Neural cell (in vitro differentiated cells): Measurements from ENCODE around the gene DNAI4. TPM values are rescaled to one million over a fixed set of nuclear protein-coding genes. Genes with fewer than 3 reads are reported as not detected.

ENCODE experiments used
- H2AFZ ChIP-seq: fragments of 200-600, 300-800 bp; sonication (generic), shearing (Covaris generic); 2 replicates; pipeline ENCODE4 v1.6.0; 2014; ENCODE audit warnings: low read depth, mild to moderate bottlenecking, antibody characterized with exemption, low read length, moderate library complexity
- H3F3A ChIP-seq: fragments of 200-600 bp; shearing (Covaris generic); 2 replicates; pipeline ENCODE4 v1.6.1; 2016; ENCODE audit warnings: mild to moderate bottlenecking, moderate library complexity, mixed read lengths, antibody characterized with exemption, low read length; ENCODE audit not compliant: insufficient read depth, poor library complexity, severe bottlenecking
- H3K27ac ChIP-seq: fragments of 200-600, 300-800 bp; sonication (generic), shearing (Covaris generic); 2 replicates; pipeline ENCODE4 v1.5.1; 2014; ENCODE audit warnings: mild to moderate bottlenecking, low read length, moderate library complexity
- H3K27me3 ChIP-seq: fragments of 300-800, 200-600 bp; sonication (generic), shearing (Covaris generic); 2 replicates; pipeline ENCODE4 v1.6.0; 2014; ENCODE audit warnings: mild to moderate bottlenecking, low read depth, low read length, moderate library complexity; ENCODE audit not compliant: insufficient read depth
- H3K36me3 ChIP-seq: fragments of 300-800, 200-600 bp; sonication (generic), shearing (Covaris generic); 2 replicates; pipeline ENCODE4 v1.5.1; 2014; ENCODE audit warnings: mild to moderate bottlenecking, antibody characterized with exemption, low read length, moderate library complexity; ENCODE audit not compliant: insufficient read depth
- H3K4me2 ChIP-seq: fragments of 300-800, 200-600 bp; sonication (generic), shearing (Covaris generic); 2 replicates; pipeline ENCODE4 v1.6.0; 2014; ENCODE audit warnings: mild to moderate bottlenecking, low read length
- H3K4me3 ChIP-seq: fragments of 300-800, 200-600 bp; sonication (generic), shearing (Covaris generic); 2 replicates; pipeline ENCODE4 v1.5.1; 2014; ENCODE audit warnings: mild to moderate bottlenecking, low read length, moderate library complexity
- H3K79me2 ChIP-seq: fragments of 200-600 bp; shearing (Covaris generic); replicated peaks from 2 replicates; pipeline ENCODE4 v1.6.0; 2014; ENCODE audit warnings: mild to moderate bottlenecking, low read length, moderate library complexity; ENCODE audit not compliant: insufficient read depth
- H3K9ac ChIP-seq: fragments of 300-800, 200-600 bp; sonication (generic), shearing (Covaris generic); 2 replicates; pipeline ENCODE4 v1.6.1; 2016; ENCODE audit warnings: mild to moderate bottlenecking, low read length, mixed read lengths
- H3K9me2 ChIP-seq: fragments of 200-600 bp; shearing (Covaris generic); 2 replicates; pipeline ENCODE4 v1.6.1; 2016; ENCODE audit warnings: mild to moderate bottlenecking, low read length, mixed read lengths; ENCODE audit not compliant: insufficient read depth
- H3K9me3 ChIP-seq: fragments of 200-600, 300-800 bp; sonication (generic), shearing (Covaris generic); 2 replicates; pipeline ENCODE4 v1.6.1; 2016; ENCODE audit warnings: mild to moderate bottlenecking, mixed run types, low read length, moderate library complexity, mixed read lengths
- H4K20me1 ChIP-seq: fragments of 200-600 bp; shearing (Covaris generic); 2 replicates; pipeline ENCODE4 v1.6.1; 2016; ENCODE audit warnings: mild to moderate bottlenecking, mixed run types; ENCODE audit not compliant: insufficient read depth
- CTCF ChIP-seq: fragments of 450-650 bp; IDR thresholded peaks from 2 replicates; pipeline ENCODE4 v1.5.1; 2014; ENCODE audit warnings: antibody characterized with exemption, mild to moderate bottlenecking, moderate library complexity; ENCODE audit not compliant: poor library complexity, severe bottlenecking
- EP300 ChIP-seq: fragments of 450-650 bp; conservative IDR thresholded peaks from 2 replicates; pipeline ENCODE4 v1.6.1; 2014; ENCODE audit warnings: antibody characterized with exemption, mild to moderate bottlenecking, moderate library complexity; ENCODE audit not compliant: poor library complexity, severe bottlenecking
- EZH2 ChIP-seq: fragments of 200-600, 300-800 bp; shearing (Covaris generic), sonication (generic); IDR thresholded peaks from 2 replicates; pipeline ENCODE4 v1.6.1; 2014; ENCODE audit warnings: antibody characterized with exemption, low read length, borderline replicate concordance, mild to moderate bottlenecking; ENCODE audit not compliant: insufficient read depth, poor library complexity, severe bottlenecking
- MXI1 ChIP-seq: fragments of 450-650 bp; conservative IDR thresholded peaks from 2 replicates; pipeline ENCODE4 v1.6.1; 2014; ENCODE audit warnings: antibody characterized with exemption, mild to moderate bottlenecking; ENCODE audit not compliant: poor library complexity, severe bottlenecking
- POLR2AphosphoS5 ChIP-seq: IDR thresholded peaks from 2 replicates; pipeline ENCODE4 v1.6.1; 2012
- RAD21 ChIP-seq: fragments of 450-650 bp; conservative IDR thresholded peaks from 2 replicates; pipeline ENCODE4 v1.6.1; 2014; ENCODE audit warnings: antibody characterized with exemption, mild to moderate bottlenecking, moderate library complexity
- REST ChIP-seq: IDR thresholded peaks from 2 replicates; pipeline ENCODE4 v1.6.1; 2012; ENCODE audit warnings: borderline replicate concordance
- SMC3 ChIP-seq: fragments of 450-650 bp; conservative IDR thresholded peaks from 2 replicates; pipeline ENCODE4 v1.6.1; 2014; ENCODE audit warnings: antibody characterized with exemption, mild to moderate bottlenecking, moderate library complexity; ENCODE audit not compliant: poor library complexity
- TAF1 ChIP-seq: IDR thresholded peaks from 2 replicates; pipeline ENCODE4 v1.6.1; 2012; ENCODE audit warnings: low read depth
- polyA plus RNA-seq: library from polyadenylated mRNA; depleted of rRNA; stranded (reverse); fragments of >200 nt; gene quantifications from 2 replicates; pipeline ENCODE4 v1.2.3, GENCODE V29; 2014

Gene DNAI4
- polyA plus RNA-seq, 1 donor from 2014 or later = 4.5 TPM

- H3K9me3 ChIP-seq = no peaks in the 10 kb centered on the region
- H3K9ac ChIP-seq = no peak overlapping the region
- no peak overlapping the region for H3K4me3 ChIP-seq
- no peaks in the 10 kb centered on the region for H3K9me2 ChIP-seq
- no peak for TF ChIP-seq EP300
- TF ChIP-seq MXI1 = no peak
- TF ChIP-seq RAD21 = no peak
- TF ChIP-seq POLR2AphosphoS5 = no peak
- TF ChIP-seq REST = no peak
- no peak for TF ChIP-seq CTCF
- H3K79me2 ChIP-seq = no peaks in the 10 kb centered on the region
- no peaks in the 10 kb centered on the region for H4K20me1 ChIP-seq
- H3F3A ChIP-seq = no peaks in the 10 kb centered on the region
- H3K27me3 ChIP-seq = no peaks in the 10 kb centered on the region
- H3K36me3 ChIP-seq = no peaks in the 10 kb centered on the region
- H2AFZ ChIP-seq = no peak overlapping the region
- no peak overlapping the region for H3K4me2 ChIP-seq
- H3K27ac ChIP-seq = no peak overlapping the region
Measured at GRCh38 chr1:66893712-66894111, 30.9 kb downstream of the DNAI4 start.

- H3K79me2 ChIP-seq = no peaks in the 10 kb centered on the region
- no peaks in the 10 kb centered on the region for H3K9me3 ChIP-seq
- H3K36me3 ChIP-seq = no peaks in the 10 kb centered on the region
- no peaks in the 10 kb centered on the region for H3K27me3 ChIP-seq
- H3K9me2 ChIP-seq = no peaks in the 10 kb centered on the region
- H3K9ac ChIP-seq = no peak overlapping the region
- H4K20me1 ChIP-seq = no peaks in the 10 kb centered on the region
- H2AFZ ChIP-seq = no peak overlapping the region
- no peak overlapping the region for H3K27ac ChIP-seq
- H3K4me2 ChIP-seq = no peak overlapping the region
- no peaks in the 10 kb centered on the region for H3F3A ChIP-seq
- TF ChIP-seq EZH2 = no peak
- no peak for TF ChIP-seq POLR2AphosphoS5
- no peak for TF ChIP-seq EP300
- TF ChIP-seq REST = no peak
- no peak for TF ChIP-seq RAD21
- TF ChIP-seq SMC3 = no peak
- TF ChIP-seq MXI1 = no peak
- no peak for TF ChIP-seq CTCF
- no peak for TF ChIP-seq TAF1
- H3K4me3 ChIP-seq = no peak overlapping the region
Measured at GRCh38 chr1:66890621-66891020, 34.0 kb downstream of the DNAI4 start.
